ENCODE data around the gene ASCC3.
"Not testable (repeated sequence)": the region's sequence is repeated elsewhere in the genome, so short reads cannot be mapped to it uniquely, and the experiment has no call there.

The ASCC3 gene

DNA sequence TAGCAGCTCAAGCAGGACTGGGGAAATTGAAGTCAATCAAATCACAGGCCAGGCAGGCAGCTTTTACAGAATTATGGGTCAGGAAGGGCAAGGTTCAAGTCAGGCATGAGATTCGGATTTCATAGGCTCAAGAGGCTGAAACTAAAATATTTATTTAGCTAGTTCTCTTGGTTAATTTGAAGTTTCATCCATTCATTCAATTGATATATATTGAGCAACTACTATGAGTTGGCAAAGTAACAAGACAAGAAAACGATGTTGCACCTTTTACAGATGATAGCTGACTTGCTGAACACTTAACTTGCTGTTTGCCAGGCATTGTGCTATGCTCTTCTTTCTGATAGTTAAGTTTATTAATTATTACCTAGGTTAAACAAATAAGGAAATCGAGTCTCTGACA, 20.5 kb upstream of the ASCC3 start:
- in situ Hi-C loops (cut with MboI; ENCODE audit: low pct_unique_long_range_greater_than_20kb, low sequenced_read_pairs, unreplicated experiment): no loop called here

DNA sequence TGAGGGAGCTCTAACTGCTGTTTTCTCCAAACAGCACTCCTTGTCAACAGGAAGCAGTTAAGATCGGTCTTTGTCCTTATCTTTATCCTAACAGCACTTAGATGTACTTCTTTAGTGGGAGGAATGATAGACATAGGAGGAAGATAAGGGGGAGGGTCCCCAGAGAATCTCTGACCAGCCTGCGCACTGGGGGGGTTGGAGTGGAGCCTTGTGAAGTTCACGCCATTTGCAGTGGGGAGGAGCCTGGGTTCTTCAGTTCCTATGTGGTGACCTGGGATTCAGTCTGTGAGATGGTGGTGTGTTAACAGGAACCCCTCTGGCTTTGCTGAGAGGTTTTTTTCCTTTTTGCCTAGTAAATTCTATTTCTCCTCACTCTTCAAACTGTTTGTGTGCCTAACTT, 18.1 kb upstream of the ASCC3 start:
- in situ Hi-C loops (cut with MboI; ENCODE audit: low pct_unique_long_range_greater_than_20kb, low sequenced_read_pairs, unreplicated experiment): no loop called here
- DNase-seq (ENCODE audit: low spot score): no peak
- TF ChIP-seq, protein P1, sequence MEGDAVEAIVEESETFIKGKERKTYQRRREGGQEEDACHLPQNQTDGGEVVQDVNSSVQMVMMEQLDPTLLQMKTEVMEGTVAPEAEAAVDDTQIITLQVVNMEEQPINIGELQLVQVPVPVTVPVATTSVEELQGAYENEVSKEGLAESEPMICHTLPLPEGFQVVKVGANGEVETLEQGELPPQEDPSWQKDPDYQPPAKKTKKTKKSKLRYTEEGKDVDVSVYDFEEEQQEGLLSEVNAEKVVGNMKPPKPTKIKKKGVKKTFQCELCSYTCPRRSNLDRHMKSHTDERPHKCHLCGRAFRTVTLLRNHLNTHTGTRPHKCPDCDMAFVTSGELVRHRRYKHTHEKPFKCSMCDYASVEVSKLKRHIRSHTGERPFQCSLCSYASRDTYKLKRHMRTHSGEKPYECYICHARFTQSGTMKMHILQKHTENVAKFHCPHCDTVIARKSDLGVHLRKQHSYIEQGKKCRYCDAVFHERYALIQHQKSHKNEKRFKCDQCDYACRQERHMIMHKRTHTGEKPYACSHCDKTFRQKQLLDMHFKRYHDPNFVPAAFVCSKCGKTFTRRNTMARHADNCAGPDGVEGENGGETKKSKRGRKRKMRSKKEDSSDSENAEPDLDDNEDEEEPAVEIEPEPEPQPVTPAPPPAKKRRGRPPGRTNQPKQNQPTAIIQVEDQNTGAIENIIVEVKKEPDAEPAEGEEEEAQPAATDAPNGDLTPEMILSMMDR (IDR thresholded peaks at IDR 0.05; ENCODE audit: extremely low read depth, insufficient read depth, missing control alignments): no peak

More for the DNA sequence above, 20.5 kb upstream of the ASCC3 start:
- TF ChIP-seq, protein P1 (IDR thresholded peaks at IDR 0.05; ENCODE audit: extremely low read depth, insufficient read depth, missing control alignments): no peak
- no peak for DNase-seq (ENCODE audit: low spot score)

DNA sequence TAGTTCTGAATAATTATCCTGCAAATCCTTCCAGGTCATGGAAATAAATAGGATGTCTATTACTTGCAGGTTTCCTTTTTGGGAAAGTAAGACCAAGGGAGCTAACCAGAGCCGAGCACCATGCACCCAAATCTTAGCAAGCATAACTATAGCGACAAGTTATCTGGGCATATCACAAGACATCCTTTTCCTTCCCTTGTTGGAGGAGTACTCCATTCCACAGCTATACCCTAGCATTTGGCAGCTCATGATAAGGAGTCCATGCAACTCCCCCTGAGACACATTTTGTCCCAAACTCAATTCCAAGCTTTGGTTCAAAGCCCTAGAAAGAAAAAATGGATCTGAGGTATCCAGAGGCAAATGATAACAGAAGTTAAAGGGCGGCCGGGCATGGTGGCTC, 16.5 kb upstream of the ASCC3 start:
- no peak for DNase-seq (ENCODE audit: low spot score)
- in situ Hi-C loops (cut with MboI; ENCODE audit: low pct_unique_long_range_greater_than_20kb, low sequenced_read_pairs, unreplicated experiment): no loop called here
- TF ChIP-seq, protein P1 (IDR thresholded peaks at IDR 0.05; ENCODE audit: extremely low read depth, insufficient read depth, missing control alignments): no peak

DNA sequence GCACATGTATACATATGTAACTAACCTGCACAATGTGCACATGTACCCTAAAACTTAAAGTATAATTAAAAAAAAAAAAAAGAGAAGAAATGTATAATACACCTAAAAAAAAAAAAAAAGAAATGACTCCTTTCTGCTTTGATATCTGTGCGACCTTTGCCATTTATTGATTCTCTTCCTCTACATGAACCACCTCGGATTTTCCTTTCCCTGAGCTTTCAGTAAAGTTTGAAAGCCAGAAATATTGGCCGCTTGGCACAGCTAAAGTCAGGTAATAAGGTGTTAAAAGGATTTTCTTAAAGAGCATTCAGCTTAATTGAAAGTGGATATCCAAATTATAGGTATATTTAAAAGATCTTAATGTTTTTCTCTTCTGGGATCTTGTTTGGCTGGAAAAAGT, 12.6 kb upstream of the ASCC3 start:
- in situ Hi-C loops (cut with MboI; ENCODE audit: low pct_unique_long_range_greater_than_20kb, low sequenced_read_pairs, unreplicated experiment): no loop called here
- DNase-seq (ENCODE audit: low spot score): no peak
- TF ChIP-seq, protein P1 (IDR thresholded peaks at IDR 0.05; ENCODE audit: extremely low read depth, insufficient read depth, missing control alignments): no peak

DNA sequence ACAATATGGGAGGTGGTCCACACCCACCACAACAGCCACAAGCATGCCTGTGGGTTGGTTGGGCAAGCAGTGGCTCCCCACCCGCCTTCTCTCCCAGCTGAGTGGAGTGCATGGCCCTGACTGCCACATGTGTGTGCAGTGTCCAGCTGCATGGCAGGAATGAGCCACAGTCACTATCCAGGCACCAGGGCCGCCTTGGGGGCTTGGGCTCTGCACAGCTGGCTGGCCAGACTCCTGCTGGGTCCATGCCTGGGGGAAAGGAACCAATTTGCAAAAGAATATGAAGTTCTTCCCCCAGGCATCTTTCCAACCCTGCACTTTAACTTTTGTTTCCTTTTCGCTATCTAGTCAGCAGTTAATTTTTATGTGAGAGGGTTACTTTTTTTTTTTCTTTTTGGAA, 11.6 kb upstream of the ASCC3 start:
- TF ChIP-seq, protein P1 (IDR thresholded peaks at IDR 0.05; ENCODE audit: extremely low read depth, insufficient read depth, missing control alignments): no peak
- DNase-seq (ENCODE audit: low spot score): no peak
- in situ Hi-C loops (cut with MboI; ENCODE audit: low pct_unique_long_range_greater_than_20kb, low sequenced_read_pairs, unreplicated experiment): no loop called here

DNA sequence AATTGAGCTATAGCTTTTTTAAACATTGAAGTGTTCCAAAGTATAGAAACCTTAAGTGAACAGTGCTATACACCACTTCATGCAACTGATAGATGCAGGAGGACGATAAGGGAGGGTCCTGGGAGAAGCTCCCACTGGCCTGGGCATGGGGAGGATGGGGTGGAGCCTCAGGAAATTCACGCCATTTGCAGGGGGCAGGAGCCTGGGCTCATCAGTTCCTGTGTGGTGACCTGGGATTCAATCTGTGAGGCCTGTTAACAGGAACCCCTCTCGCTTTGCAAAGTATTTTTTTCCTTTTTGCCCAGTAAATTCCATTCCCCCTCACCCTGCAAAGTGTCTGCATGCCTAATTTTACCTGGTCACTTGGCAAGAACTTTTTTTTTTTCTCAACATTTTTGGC, 11.0 kb upstream of the ASCC3 start:
- in situ Hi-C loops (cut with MboI; ENCODE audit: low pct_unique_long_range_greater_than_20kb, low sequenced_read_pairs, unreplicated experiment): no loop called here
- TF ChIP-seq, protein P1 (IDR thresholded peaks at IDR 0.05; ENCODE audit: extremely low read depth, insufficient read depth, missing control alignments): no peak
- DNase-seq (ENCODE audit: low spot score): no peak

DNA sequence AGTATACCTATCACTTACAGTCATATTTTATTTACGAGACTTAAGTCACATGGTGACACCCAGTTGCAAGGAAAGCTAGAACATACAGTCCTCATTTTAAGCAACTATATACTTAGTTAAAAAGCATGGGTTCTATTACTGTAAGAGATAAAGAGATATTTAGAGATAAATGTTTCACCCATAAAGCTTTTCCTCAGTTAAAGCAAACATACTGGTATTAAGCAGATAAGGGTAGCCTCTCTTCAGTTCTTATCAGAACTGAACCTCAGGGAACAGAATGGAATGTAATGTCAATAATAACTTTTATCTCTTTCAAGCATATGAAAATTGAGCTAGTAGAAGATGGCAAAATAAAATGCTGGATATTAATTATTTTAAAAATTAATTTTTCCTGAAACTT, 9.9 kb upstream of the ASCC3 start:
- no peak for DNase-seq (ENCODE audit: low spot score)
- in situ Hi-C loops (cut with MboI; ENCODE audit: low pct_unique_long_range_greater_than_20kb, low sequenced_read_pairs, unreplicated experiment): no loop called here
- TF ChIP-seq, protein P1 (IDR thresholded peaks at IDR 0.05; ENCODE audit: extremely low read depth, insufficient read depth, missing control alignments): no peak

DNA sequence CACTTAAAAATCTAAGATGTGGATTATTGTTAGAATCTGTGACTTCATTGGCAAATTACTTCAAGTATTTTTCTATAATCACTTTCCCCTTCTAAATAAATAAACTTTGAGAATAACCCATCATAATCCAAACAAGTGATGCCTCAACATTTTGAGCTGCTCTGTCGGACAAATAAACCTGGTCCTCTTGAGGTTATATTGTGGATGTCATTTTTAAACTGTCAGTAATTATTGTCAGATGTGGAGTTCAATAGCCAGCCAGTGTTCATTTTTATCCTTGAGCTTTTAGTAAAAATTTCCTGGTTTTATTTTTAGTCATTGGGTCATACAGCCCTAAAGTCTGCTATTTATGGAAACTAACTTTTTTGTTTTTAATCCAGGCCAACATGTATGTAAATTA, 9.5 kb upstream of the ASCC3 start:
- DNase-seq (ENCODE audit: low spot score); in situ Hi-C loops (cut with MboI; ENCODE audit: low pct_unique_long_range_greater_than_20kb, low sequenced_read_pairs, unreplicated experiment): not testable (repeated sequence)

Measured in GM13977 (cell line).